Thyroid gland (tissue), 4 donors: ENCODE measurements around the gene BEX2.

Experiments
- POLR2A ChIP-seq, 2 donors: fragments of 450-650 bp; IDR thresholded peaks; one replicate each; pipeline ENCODE4 v1.6.1; 2017; ENCODE audit warnings: antibody characterized with exemption in 2 of 2, mild to moderate bottlenecking in 2 of 2, moderate library complexity in 1 of 2
- TF ChIP-seq, protein P1 (sequence below), 6 experiments: fragments of 200-600 bp in 3 of 6; fragments of 450-650 bp in 3 of 6; sonication (generic) in 3 of 6; IDR thresholded peaks; one replicate each; pipeline ENCODE4 v1.5.1; 2016 to 2019; ENCODE audit warnings: antibody characterized with exemption in 6 of 6, mild to moderate bottlenecking in 2 of 6, inconsistent platforms in 1 of 6, moderate library complexity in 1 of 6

DNA sequence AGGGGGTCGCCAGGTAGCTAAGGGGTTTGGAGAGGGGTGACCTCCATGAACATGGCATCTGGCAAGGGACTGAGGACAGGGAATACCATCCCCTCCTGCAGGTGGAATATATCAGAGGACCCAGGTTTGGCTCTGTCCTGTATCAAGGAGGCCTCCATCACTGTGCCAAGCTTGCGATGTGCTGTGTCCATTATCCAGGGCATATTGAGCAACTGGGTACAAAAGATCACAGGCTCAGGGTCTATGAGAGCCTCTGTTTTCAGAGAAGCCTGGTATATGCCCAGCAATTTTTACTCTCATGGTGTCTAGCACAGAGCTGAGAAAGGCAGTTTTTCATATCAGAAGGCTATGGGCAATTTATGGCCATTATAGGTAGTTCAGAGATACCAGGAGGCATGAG, 17.7 kb downstream of the BEX2 start:
- TF ChIP-seq, protein P1, sequence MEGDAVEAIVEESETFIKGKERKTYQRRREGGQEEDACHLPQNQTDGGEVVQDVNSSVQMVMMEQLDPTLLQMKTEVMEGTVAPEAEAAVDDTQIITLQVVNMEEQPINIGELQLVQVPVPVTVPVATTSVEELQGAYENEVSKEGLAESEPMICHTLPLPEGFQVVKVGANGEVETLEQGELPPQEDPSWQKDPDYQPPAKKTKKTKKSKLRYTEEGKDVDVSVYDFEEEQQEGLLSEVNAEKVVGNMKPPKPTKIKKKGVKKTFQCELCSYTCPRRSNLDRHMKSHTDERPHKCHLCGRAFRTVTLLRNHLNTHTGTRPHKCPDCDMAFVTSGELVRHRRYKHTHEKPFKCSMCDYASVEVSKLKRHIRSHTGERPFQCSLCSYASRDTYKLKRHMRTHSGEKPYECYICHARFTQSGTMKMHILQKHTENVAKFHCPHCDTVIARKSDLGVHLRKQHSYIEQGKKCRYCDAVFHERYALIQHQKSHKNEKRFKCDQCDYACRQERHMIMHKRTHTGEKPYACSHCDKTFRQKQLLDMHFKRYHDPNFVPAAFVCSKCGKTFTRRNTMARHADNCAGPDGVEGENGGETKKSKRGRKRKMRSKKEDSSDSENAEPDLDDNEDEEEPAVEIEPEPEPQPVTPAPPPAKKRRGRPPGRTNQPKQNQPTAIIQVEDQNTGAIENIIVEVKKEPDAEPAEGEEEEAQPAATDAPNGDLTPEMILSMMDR (IDR thresholded peaks at IDR 0.05), result no peak
- TF ChIP-seq POLR2A (IDR thresholded peaks at IDR 0.05), result no peak
